Measurements from ENCODE around the gene TNPO1.
"Not testable (repeated sequence)": the region's sequence is repeated elsewhere in the genome, so short reads cannot be mapped to it uniquely, and the experiment has no call there.

TNPO1 gene

DNA sequence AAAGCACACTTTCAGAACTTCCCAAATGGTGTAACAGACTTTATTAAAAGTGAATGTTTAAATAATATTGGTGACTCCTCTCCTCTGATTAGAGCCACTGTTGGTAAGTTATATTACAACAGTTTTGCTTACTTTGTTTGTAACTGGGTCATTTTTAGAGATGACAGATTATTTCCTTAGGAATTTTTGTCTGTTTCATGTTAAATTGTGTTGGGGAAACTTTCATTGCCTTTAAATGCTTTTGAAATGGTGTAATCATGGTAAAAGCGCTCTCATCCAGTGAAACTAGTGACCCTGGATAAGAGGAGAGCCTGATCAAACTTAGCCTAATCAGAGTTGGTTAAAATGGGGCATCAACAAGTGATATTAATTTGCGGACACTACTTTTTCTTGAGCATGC, 39.4 kb downstream of the TNPO1 start:
- no peak for DNase-seq

DNA sequence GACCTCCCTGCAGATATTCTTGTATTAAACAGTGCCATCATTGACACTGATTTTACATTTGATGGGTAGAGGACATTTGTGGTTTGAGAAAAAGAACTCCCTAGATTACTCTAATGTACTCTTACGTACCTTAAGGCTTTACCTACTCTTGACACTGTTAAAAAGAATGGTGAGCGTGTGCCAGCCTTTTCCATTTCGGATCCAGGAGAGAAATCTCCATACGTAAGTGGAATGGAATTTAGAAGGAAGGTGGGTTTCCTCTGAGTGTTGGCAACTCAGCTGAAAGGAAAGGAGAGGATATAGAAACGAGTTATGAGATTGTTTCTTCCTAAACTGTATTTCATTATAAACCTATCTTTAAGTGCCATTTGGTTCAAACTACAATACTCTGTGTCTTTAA, 40.9 kb downstream of the TNPO1 start:
- no peak for DNase-seq

DNA sequence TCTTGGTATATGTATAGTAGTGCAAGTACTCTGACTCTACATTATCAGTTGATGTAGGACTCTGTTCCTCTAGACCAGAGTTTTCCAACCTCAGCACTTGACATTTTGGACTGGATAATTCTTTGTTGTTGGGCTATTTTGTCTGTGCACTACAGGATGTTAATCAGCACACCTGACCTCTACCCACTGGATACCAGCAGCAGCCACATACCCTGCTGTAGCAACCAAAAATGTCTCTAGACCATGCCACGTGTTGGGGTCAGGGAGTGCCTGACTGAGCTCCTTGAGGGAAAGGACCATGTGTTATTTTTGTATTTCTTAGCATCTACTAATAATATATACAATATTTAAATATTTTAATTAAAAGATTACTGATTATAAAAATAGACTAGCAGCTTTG, 42.7 kb downstream of the TNPO1 start:
- DNase-seq, result no peak

DNA sequence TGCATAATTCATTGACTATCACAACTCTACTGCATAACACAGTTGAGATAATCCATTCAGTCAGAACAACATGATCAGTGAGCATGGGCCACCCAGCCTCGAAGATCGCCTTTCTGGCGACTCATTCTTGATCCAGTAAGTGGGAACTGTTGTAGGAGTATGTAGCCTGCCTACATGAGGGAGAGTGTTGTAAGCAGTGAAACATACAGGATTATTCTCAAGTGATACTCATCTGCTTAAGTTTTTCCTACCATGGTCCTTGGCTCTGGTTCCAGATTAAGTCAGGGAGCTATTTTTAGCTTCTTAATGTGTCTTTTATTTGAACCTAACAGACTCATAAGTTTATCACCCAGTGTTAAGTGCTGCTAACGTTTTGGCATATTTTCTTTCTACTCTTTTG, 44.0 kb downstream of the TNPO1 start:
- no peak for DNase-seq

DNA sequence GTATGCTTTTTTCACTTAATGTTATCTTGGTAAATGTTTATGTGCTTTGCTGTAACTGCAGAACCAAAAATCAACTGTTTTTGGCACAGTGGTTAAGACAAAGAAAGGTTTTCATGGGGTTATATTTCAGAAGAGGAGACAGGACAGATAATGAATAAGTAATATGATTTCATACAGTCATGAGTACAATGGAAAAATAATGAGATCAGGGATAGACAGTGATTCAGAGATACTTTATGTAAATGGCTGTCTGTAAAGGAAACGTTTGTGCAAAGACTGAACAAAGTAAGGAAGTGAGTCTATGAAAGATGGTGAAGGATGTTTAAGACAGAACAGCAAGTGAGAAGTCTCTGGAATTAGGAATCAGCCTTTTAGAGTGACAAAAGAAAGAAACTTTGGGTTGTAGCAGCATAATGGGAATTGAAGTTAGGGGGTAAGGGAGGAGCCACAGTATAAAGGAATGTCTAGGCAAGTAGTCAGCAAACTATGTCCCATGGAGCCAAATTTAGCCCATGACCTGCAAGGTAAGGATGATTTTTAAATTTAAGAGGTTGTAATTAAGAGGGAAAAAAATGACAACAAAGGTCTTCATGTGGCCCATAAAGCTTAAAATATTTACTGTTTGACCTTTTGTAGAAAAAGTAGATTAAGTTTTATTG, 55.0 kb downstream of the TNPO1 start:
- no peak for DNase-seq

DNA sequence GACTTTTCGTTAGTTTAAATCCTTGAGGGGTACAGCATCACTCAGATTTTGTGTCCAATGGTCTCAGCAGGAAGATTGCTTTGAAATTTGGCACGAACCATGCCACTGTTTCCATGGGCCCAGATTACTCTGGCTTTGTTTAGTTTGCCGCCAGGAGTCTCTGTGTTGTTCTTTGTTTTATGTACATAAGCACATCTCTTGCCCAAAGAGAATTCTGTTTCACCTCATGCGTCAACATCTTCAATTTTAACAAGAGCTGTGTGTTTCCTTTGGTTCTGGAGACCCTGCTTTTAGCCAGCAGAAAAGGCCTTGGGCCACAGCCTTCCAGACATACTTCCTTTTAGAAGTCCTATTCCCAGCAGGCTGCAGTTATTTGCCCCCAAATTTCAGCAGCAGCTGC, 62.4 kb downstream of the TNPO1 start:
- no peak for DNase-seq

DNA sequence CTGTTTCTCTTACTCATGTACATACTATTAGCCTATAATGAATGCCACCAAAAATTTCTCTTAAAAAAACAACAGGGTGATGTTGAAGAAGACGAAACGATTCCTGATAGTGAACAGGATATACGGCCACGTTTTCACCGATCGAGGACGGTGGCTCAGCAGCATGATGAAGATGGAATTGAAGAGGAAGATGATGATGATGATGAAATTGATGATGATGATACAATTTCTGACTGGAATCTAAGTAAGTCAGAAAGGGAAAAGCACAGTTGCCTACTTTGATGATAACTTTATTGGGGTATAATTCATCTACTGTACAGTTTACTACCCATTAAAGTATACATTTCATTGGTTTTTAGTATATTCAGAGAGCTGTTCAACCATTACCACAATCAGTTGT, 66.5 kb downstream of the TNPO1 start:
- no peak for DNase-seq

DNA sequence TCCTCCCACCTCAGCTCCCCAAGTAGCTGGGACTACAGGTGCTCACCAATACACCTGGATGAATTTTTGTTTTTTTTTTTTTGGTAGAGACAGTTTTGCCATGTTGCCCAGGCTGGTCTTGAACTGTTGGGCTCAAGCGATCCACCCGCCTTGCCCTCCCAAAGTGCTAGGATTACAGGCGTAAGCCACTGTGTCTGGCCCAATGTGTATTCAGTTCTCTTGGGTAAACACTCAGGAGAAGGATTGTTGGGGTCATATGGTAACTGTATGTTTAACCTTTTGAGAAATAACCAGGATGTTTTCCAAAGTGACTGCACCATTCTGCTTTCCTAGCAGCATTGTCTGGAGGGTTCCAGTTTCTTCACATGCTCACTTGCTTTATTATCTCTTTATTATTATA, 67.4 kb downstream of the TNPO1 start:
- DNase-seq, result no peak

DNA sequence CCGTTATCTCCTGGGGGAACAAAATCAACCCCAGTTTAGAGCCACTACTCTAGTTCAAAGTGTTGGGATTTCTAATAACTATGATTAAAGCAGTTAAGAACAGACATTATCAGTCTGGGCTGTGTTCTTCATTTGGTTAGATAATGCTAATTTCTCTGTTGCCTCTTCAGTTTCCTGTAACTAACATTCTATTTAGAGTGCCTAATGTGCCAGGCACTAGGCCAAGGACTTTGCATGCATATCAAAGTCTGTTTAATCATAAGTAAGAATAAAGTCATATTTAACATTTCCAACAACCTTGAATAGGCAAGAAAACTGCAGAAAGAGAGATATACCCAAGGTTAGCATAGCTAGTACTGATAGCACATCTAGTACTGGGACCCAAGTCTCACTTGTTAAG, 68.4 kb downstream of the TNPO1 start:
- no peak for DNase-seq

DNA sequence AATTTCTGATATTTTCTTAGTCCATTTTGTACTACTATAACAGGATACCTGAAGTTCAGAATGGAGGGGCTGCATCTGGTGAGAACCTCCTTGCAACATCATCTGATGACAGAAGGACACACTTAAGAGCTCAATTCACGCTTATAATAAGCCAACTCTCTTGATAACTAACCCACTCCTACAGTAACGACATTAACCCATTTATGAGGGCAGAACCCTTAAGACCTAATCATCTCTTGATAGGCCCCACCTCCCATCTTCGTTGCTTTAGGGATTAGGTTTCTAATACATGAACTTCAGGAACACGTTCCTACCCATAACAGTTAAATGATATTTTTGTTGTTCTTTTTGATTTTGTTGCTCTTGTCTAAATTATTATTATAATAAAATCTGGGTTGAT, 69.4 kb downstream of the TNPO1 start:
- no peak for DNase-seq

DNA sequence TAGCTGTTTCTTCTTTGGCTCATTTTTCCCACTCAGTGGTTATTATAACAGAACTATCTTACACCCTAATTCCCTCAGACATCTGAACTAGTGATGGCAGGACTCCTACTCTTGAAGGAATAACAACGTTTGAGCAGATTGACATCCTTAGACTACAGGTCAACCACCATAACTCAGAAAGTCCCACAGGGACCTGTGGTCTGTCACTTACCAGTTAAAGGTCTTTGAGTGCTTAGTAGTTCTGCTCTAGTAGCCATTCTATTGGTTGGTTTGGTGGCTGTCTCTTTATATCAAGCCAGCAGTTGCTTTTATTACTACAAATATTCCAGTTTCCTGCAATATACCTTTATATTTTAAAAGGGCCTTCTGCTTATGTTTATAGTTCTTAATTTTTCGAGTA, 72.1 kb downstream of the TNPO1 start:
- no peak for DNase-seq

DNA sequence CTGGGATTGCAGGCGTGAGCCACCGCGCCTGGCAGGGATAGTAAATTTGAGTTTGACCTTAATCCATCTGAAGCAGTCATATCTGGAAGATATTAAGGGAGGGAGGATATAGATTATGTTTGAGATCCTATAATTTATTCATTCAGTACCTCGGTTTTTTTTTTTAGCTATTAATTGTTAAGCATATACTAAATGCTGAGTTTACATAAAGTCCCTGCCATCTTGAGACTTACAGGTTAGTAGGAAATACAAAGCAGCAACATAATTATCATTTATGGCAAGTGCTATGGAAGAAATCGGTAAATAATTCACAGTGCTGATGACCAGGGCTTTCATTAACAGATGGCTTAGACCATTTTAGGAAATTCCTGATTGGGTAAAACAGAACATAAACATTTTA, 72.9 kb downstream of the TNPO1 start:
- no peak for DNase-seq

DNA sequence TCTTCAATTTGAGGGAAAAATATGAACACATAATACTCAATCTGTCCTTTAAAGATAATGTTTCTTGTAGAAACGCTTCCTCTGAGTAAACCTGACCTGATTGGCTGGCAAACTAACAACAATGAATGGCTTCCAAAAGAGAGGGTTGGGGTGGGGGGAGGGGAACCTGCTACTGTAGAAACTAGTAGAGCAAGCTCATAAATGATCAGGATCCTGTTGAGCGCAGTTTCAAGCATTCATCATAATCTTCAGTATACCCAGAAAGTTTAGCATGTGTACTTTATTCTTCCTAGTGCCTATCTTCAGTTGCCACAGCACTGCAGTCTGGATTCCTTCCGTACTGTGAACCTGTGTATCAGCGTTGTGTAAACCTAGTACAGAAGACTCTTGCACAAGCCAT, 76.4 kb downstream of the TNPO1 start:
- DNase-seq, result no peak

DNA sequence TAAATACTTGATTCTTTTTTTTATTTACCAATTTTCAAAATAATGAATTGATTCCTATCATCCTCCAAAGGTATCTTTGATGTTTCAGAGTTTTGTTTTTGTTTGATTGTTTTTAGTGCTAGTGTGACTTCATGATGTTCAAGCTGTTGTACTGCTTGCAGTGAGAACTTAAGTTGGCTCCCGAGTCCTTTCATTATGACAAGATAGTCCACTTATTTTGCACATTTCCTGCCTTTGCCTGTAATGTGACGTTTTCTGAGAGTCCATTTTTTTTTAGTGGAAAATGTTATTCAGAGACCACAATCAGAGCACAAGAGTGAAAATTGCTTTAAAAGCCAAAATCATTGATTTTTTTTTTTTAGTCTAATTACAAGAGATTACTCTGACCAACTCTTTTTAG, 79.3 kb downstream of the TNPO1 start:
- no peak for DNase-seq

DNA sequence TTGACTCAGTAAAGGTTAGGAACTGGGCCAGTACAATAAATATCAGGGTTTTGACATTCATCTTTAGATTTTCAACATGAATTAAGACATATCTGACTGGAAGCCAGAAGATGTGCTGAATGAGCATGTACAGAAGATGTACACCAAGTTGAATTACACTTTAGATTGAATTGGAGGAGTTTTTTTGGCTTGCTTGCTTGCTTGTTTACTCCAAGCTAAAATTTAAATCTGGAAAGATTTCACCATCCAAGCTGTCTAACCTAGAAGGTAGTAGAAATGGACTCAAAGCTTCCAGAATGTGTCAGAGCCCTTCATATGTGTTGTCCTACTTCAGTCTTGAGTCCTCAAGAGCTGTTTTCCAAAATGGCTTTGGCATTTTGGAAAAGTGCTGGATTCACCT, 90.3 kb downstream of the TNPO1 start:
- DNase-seq, result no peak

DNA sequence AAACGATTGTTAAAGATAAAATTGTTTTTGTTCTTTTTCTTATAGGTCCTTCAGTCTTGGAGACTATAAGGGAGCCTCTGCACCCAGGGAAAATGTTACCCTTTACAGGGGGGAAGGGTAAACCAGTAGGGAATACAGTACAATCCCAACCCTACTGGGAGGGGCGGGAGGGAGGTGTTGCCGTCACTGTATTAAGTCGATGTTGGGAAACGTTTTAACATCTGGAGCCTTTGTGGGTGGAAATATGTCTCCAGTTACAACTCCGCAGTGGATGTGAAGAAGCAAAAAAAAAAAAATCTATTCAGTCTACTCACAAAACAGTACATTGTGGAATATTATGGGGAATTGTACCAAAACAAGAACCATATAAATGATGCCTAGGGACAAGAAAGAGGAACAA, 92.2 kb downstream of the TNPO1 start:
- no peak for DNase-seq

DNA sequence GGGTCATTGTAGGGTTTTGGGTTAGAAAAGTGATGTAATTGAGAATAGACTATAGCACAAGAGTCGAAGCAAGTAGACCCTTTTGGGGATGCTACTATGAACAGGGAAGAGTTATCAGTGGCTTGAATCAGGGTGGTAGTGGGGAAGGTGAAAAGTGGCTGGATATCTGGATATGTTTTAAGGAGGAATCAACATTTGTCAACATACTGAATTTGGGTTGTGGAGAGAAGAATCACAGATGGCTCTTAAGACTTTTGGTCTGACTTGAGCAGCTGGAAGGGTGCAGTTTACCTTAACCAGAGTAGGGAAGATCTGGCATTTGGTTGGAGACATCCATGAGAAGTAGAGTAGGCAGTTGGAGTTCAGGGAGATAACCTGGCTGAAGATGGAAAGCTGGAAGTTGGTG, 100.9 kb downstream of the TNPO1 start:
- DNase-seq, result no peak

DNA sequence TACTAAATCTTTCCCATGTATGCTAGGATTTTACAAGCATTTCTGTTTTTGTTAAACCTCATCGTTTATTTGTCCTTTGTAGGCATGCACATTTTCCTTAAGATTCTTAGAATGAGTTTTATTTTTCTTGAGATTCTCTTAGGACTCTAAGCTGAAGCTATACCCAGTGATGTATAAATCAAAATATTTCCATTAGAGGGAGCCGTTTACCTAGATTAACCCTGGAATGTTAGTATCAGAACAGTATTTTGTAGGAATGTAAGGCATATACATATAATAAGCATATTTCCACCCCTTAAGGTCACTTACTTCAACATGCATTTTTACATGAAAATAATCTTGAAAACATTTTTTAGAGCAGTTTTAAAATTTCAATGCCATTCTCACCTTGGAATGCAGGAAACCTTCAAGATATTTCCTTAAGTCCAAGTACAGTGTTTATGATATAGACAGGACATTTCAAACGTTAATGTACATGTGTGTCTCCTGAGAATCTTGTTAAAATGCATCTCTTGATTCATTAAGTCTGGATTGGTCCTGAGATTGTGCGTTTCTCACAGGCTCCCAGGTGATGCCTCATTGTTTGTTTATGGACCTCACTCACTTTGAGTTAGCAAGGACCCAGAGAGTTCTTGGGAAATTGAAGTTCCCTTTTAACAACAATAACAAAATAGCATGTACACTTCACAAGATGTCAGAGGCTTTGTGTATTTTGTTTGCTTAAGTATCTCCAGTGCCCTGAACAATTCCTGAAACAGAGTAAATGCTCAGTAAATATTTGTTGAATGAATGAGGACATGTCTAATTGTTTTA, 104.4 kb downstream of the TNPO1 start:
- peak in 1 of 2 donors; percentile 14 for DNase-seq

DNA sequence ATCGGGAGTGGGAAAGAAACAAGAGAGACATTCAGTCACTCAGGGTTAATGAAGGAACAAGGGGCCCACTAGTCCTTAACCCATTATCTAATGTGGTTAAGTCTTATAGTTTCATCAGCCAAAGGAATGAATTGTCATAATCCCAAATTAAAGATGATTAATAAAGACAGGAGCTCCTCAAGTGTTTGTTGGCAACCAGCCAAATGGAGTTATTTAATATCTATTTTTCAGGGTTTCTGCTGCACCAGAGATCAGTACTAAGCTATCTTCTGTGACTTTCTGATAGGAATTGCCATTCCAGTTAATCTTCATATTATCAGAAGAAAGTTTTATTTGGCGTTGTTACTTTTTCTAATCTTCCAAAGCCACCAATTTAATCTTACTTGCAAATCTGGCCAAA, 105.4 kb downstream of the TNPO1 start:
- DNase-seq, result no peak

DNA sequence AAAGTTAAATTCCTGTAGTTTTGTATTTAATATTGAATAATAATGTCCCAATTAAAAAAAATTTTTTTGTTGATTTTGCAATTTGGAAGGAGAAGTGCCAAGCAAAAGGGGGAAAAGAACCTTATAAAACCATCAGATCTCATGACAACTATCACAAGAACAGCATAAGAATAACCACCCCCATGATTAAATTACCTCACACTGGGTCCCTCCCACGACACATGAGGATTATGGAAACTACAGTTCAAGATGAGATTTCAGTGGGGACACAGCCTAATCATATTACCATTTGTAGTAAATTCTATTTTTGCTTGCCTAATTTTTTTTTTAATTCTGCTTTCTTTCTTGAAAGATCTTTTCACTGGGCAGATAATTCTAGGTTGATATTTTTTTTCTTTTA, 106.0 kb downstream of the TNPO1 start:
- DNase-seq, result no peak

DNA sequence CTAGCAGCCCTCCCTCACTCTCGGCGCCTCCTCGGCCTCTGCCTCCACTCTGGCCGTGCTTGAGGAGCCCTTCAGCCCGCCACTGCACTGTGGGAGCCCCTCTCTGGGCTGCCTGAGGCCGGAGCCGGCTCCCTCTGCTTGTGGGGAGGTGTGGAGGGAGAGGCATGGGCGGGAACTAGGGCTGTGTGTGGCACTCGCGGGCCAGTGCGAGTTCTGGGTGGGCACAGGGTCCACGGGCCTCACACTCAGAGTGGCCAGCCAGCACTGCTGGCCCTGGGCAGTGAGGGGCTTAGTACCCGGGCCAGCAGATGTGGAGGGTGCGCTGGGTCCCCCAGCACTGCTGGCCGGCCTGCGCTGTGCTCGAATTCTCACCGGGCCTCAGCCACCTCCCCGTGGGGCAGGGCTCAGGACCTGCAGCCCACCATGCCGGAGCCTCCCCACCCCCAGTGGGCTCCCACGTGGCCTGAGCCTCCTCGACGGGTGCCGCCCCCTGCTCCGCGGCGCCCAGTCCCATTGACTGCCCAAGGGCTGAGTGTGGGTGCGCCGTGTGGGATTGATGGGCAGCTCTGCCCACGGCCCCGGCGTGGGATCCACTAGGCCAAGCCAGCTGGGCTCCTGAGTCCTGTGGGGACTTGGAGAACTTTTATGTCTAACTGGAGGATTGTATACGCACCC, 109.0 kb downstream of the TNPO1 start:
- DNase-seq, result no peak

DNA sequence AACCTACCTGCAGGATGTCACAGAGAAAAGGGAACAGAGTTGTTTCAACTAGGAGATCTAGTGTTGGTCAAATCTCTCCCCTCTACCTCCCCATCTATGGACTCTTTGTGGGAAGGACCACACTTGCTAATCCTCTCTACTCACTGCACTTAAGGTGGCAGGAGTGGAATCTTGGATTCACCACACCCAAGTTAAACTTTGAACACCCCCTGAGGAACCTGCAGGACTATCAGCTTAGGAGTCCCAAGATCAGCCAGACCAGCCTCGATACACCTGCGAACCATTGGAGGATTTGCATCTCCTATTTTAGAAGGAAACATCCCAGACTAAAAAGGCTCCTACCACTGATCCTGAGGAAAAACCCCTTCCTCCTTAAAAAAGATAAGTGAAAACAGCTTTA, 116.2 kb downstream of the TNPO1 start:
- not testable (repeated sequence) for DNase-seq

DNA sequence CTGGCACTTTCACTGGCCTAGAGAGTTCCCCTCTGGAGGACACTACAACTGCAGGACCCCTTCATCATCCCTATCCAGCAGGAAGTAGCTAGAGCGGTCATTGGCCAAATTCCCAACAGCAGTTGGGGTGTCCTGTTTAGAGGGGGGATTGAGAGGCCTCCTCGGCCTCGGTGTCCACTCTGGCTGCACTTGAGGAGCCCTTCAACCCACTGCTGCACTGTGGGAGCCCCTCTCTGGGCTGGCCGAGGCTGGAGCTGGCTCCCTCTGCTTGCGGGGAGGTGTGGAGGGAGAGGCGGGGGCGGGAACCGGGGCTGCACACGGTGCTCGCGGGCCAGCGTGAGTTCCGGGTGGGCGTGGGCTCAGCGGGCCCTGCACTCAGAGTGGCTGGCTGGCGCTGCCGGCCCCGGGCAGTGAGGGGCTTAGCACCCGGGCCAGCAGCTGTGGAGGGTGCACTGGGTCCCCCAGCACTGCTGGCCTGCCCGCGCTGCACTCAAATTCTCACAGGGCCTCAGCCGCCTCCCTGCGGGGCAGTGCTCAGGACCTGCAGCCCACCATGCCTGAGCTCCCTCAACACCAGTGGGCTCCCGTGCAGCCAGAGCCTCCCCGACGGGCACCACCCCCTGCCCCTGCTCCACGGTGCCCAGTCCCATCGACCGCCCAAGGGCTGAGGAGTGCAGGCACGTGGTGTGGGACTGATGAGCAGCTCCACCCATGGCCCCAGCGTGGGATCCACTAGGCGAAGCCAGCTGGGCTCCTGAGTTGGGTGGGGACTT, 118.7 kb downstream of the TNPO1 start:
- not testable (repeated sequence) for DNase-seq

DNA sequence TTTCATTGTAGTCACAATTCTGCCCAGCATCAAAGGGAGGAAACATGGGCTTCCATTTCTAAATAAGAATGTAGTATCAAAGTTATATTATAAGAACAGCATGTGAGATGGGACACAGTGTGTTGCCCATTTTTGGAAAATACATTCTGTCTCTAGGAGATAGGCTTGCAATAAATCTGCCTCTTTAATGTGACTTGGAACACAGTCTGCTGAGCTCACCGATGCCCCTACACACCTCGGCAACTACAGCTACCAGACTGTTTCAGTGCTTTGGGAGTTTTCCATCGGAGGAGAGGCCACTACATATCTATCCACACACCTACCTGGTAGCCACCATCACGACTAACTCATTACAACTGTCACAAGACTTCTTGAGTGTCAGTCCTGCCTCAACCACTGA, 120.4 kb downstream of the TNPO1 start:
- no peak for DNase-seq

All from bone marrow (tissue), 2 donors.